ENCODE results near the gene VOPP1.

VOPP1 gene

DNA sequence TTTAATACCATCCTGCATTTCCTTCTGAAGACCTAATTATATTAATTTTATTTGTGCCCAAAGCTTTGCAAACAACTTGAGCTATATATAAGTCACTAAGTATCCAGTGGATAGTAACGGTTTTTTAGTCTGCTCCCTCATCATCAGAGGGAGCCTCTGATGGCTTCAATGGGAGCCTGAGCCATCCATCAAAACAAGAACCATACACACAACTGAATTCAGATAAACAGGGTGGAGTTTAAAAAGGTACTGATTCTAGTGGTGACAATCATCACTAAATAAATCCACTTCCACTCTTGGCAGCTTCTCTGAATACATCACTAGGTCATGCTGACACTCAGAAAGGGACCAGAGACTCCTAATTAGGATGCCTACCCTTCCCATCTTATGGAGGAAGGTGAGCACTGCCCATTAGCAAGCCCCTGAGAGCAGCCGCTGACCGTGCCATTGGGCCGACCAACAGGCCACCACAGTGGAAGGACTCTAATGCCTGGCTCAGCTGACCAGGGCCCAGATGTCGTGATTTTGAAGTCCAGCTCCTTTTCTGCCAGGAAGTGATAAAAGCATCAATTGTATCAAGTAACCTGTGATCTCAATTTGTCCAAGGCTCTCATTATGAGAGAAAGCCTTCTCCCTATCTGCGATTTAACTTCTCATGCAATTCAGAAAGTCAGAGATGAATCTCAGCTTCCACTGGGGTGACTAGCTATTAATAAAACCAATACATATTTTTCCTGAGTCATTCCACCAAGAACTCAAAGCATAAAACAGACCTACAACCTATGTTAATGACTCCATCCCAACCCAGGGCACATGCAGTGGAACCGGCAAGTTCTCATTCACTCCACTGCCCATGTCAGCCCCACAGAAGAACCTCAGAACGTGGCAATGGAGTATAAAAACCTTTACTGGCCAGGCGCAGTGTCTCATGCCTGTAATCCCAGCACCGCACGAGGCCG is 13.1 kb downstream of the VOPP1 start:
- H3K36me3 ChIP-seq (ENCODE audit: control insufficient read depth, insufficient read depth, low read length) = no peaks in the 10 kb centered on the region
- H3K27me3 ChIP-seq (ENCODE audit: control insufficient read depth, insufficient read depth, low read length) = no peaks in the 10 kb centered on the region
- H3K27ac ChIP-seq (ENCODE audit: low read depth, low read length) = no peak overlapping the region
- no peak overlapping the region for H3K4me3 ChIP-seq (ENCODE audit: low read length)
- H3K4me1 ChIP-seq (ENCODE audit: control insufficient read depth, insufficient read depth, low read length) = no peaks in the 10 kb centered on the region
- H3K9ac ChIP-seq (ENCODE audit: low read length) = peak overlapping the region; percentile 3

DNA sequence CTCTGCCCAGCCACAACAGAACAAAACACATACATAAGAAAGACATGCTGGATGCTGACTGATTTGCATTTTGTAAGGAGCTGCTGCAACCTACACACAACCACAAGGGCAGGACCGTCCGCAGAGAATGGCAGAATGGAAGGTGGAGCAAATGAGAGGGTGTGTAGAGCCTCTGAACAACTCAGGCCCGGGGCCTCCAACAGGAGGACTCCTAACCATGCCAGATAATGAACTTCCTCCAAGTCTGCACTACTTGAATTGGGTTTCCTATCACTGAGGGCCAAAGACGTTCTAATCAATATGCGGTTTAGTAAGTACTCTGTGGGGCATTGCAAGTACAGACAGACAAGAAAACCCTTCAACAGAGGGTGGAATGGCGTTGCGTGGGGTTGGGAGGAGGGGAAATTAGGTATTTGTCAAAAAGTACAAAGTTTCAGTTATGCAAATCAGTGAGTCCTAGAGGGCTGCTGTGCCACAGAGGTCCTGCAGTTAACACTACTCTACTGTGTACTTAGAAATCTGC is 14.6 kb downstream of the VOPP1 start:
- no peak overlapping the region for H3K4me3 ChIP-seq (ENCODE audit: low read length)
- H3K27me3 ChIP-seq (ENCODE audit: control insufficient read depth, insufficient read depth, low read length) = no peaks in the 10 kb centered on the region
- no peaks in the 10 kb centered on the region for H3K36me3 ChIP-seq (ENCODE audit: control insufficient read depth, insufficient read depth, low read length)
- H3K27ac ChIP-seq (ENCODE audit: low read depth, low read length) = no peak overlapping the region
- H3K9ac ChIP-seq (ENCODE audit: low read length) = no peak overlapping the region
- H3K4me1 ChIP-seq (ENCODE audit: control insufficient read depth, insufficient read depth, low read length) = no peaks in the 10 kb centered on the region

DNA sequence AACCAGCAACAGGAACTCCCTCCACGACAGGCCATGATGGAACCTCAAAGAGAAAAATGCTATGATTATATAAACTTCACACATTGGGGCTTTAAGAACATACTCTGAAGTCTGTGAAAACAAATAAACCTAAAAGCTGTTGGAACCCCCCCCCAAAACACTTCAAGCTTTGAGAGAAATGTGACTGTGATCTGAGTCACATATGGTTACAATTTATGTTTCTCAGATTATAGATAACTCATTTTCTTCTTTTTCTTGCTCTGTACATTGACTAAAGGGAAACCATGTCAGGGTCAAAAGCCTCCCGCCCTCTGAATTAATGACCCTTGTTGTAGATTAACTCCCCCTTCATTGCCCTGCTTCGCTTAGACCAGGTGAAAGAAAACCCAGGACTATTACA is 15.8 kb downstream of the VOPP1 start:
- H3K36me3 ChIP-seq (ENCODE audit: control insufficient read depth, insufficient read depth, low read length) = no peaks in the 10 kb centered on the region
- no peaks in the 10 kb centered on the region for H3K27me3 ChIP-seq (ENCODE audit: control insufficient read depth, insufficient read depth, low read length)
- H3K27ac ChIP-seq (ENCODE audit: low read depth, low read length) = no peak overlapping the region
- H3K4me1 ChIP-seq (ENCODE audit: control insufficient read depth, insufficient read depth, low read length) = no peaks in the 10 kb centered on the region
- no peak overlapping the region for H3K9ac ChIP-seq (ENCODE audit: low read length)
- H3K4me3 ChIP-seq (ENCODE audit: low read length) = no peak overlapping the region

DNA sequence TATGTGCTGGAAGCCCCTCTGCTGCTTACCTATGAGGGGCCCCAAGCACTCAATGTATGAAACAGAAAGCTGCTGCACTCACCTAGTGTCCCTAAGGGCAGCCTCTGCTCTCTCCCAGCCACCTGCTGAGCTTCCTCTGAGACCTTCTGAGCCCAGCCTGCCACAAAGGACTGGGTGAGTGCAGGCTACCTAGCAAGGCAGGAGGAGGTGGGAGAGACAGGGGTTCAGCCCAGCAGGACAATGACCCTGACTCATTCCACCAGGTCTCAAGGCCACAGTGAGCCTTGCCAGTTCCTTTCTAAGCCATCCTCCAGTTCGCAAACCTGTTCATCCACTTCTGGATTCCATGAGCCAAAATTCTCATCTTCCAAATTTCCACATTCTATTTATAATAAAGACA is 16.3 kb downstream of the VOPP1 start:
- Histone ChIP-seq H3K27ac (ENCODE audit: low read depth, low read length) (no peak overlapping the region), H3K36me3 (ENCODE audit: control insufficient read depth, insufficient read depth, low read length) (no peaks in the 10 kb centered on the region), H3K4me3 (ENCODE audit: low read length) (no peak overlapping the region), H3K9ac (ENCODE audit: low read length) (no peak overlapping the region), H3K27me3 (ENCODE audit: control insufficient read depth, insufficient read depth, low read length) (no peaks in the 10 kb centered on the region), H3K4me1 (ENCODE audit: control insufficient read depth, insufficient read depth, low read length) (no peaks in the 10 kb centered on the region)

GRCh38 chr7:55555160-55555559 is 17.1 kb downstream of the VOPP1 start:
- Histone ChIP-seq H3K36me3 (ENCODE audit: control insufficient read depth, insufficient read depth, low read length) (no peaks in the 10 kb centered on the region), H3K9ac (ENCODE audit: low read length) (no peak overlapping the region), H3K27me3 (ENCODE audit: control insufficient read depth, insufficient read depth, low read length) (no peaks in the 10 kb centered on the region), H3K4me1 (ENCODE audit: control insufficient read depth, insufficient read depth, low read length) (no peaks in the 10 kb centered on the region), H3K4me3 (ENCODE audit: low read length) (no peak overlapping the region), H3K27ac (ENCODE audit: low read depth, low read length) (no peak overlapping the region)

DNA sequence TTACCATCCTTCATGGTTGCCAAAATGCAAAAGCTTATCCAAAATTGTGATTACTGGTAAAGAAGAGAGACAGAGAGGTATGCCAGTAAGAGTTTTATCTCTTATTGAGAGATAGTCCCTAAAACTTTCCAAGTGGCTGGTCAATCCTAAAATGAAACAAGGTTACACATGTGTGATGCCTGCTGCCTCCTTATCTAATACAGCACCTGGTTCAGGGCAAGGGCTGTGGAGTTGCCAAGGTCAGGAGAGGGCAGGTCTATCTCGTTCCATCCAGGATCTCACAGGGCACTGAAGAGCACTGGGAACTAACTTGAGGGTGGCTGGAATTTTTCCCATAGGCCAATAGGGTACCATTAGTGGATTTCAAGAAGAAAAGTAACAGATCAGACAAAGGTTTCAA is 18.3 kb downstream of the VOPP1 start:
- Histone ChIP-seq H3K9ac (ENCODE audit: low read length) (no peak overlapping the region), H3K4me3 (ENCODE audit: low read length) (no peak overlapping the region), H3K4me1 (ENCODE audit: control insufficient read depth, insufficient read depth, low read length) (no peaks in the 10 kb centered on the region), H3K36me3 (ENCODE audit: control insufficient read depth, insufficient read depth, low read length) (no peaks in the 10 kb centered on the region), H3K27me3 (ENCODE audit: control insufficient read depth, insufficient read depth, low read length) (no peaks in the 10 kb centered on the region), H3K27ac (ENCODE audit: low read depth, low read length) (no peak overlapping the region)

GRCh38 chr7:55553024-55553345 is 19.3 kb downstream of the VOPP1 start:
- no peaks in the 10 kb centered on the region for H3K36me3 ChIP-seq (ENCODE audit: control insufficient read depth, insufficient read depth, low read length)
- H3K9ac ChIP-seq (ENCODE audit: low read length) = no peak overlapping the region
- H3K4me1 ChIP-seq (ENCODE audit: control insufficient read depth, insufficient read depth, low read length) = no peaks in the 10 kb centered on the region
- no peak overlapping the region for H3K4me3 ChIP-seq (ENCODE audit: low read length)
- H3K27me3 ChIP-seq (ENCODE audit: control insufficient read depth, insufficient read depth, low read length) = no peaks in the 10 kb centered on the region
- H3K27ac ChIP-seq (ENCODE audit: low read depth, low read length) = no peak overlapping the region

GRCh38 chr7:55552320-55553023 is 19.8 kb downstream of the VOPP1 start:
- peak overlapping the region; percentile 10 for H3K4me3 ChIP-seq (ENCODE audit: low read length)
- H3K4me1 ChIP-seq (ENCODE audit: control insufficient read depth, insufficient read depth, low read length) = no peaks in the 10 kb centered on the region
- no peaks in the 10 kb centered on the region for H3K27me3 ChIP-seq (ENCODE audit: control insufficient read depth, insufficient read depth, low read length)
- no peak overlapping the region for H3K27ac ChIP-seq (ENCODE audit: low read depth, low read length)
- no peak overlapping the region for H3K9ac ChIP-seq (ENCODE audit: low read length)
- H3K36me3 ChIP-seq (ENCODE audit: control insufficient read depth, insufficient read depth, low read length) = no peaks in the 10 kb centered on the region

DNA sequence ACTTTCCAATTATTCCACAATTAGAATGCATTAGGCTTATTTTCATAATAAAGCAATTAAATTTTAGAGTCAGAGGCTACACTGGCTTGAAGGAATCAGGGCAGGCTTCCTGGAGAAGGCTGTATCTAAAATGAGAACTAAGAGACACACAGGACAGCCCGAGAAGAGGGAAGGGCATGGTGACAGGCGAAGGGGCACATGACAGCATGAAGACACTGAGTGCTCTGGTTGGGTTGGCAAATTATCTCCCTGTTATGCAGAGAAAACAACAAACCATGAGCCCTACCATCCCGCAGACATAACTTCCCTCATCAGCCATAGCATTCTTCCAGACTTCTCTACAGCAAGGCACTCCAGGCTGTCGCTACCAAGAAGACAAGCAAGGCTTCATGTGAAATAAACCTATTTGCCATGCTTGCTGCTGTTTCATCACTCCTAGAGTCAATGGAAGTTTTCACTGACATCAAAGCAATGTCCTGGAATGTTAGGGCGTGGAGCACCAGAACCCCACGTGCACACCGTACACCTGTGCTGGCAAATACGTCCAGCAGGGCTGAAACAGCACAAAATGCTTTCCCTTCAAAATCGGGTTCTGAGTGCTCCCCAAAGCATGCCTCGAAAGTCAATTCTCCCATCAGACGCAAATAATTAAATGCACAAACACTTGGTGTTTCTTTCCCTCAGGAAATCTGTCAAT is 21.3 kb downstream of the VOPP1 start:
- no peaks in the 10 kb centered on the region for H3K27me3 ChIP-seq (ENCODE audit: control insufficient read depth, insufficient read depth, low read length)
- H3K27ac ChIP-seq (ENCODE audit: low read depth, low read length) = no peak overlapping the region
- H3K9ac ChIP-seq (ENCODE audit: low read length) = no peak overlapping the region
- peaks cover 7% of the 10 kb centered on the region for H3K4me1 ChIP-seq (ENCODE audit: control insufficient read depth, insufficient read depth, low read length)
- H3K36me3 ChIP-seq (ENCODE audit: control insufficient read depth, insufficient read depth, low read length) = no peaks in the 10 kb centered on the region
- no peak overlapping the region for H3K4me3 ChIP-seq (ENCODE audit: low read length)

DNA sequence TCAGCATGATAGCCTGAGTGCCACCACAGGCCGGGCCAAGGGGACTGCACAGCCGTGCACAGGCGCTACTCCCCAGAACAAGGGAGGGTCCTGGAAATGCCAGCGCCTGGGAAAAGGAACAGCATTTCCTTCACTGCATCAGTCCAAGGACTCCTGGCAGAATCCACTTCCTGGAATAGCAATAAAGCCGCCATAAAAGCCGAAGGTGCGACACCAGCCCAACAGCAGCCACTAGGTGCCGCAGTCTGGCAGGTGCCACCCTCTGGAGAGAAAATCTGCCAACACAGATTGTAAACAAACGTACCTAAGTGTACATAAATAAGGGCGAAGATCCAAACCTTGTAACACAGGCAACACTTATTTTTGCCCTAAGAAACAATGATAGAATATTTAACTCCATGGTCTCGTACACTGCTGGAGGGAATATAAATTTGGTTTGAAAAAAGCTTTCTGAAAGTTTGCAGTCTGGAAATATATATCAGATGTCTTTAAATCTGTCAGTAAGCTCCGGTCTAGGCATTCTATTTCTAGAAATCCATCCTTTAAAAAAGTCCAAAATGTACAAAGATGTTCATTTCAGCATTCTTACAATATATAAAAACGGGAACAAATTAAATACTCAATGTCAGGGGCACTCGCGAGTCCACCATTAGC is 22.2 kb downstream of the VOPP1 start:
- Histone ChIP-seq H3K4me1 (ENCODE audit: control insufficient read depth, insufficient read depth, low read length) (peaks cover 7% of the 10 kb centered on the region), H3K27ac (ENCODE audit: low read depth, low read length) (no peak overlapping the region), H3K4me3 (ENCODE audit: low read length) (no peak overlapping the region), H3K27me3 (ENCODE audit: control insufficient read depth, insufficient read depth, low read length) (no peaks in the 10 kb centered on the region), H3K9ac (ENCODE audit: low read length) (no peak overlapping the region), H3K36me3 (ENCODE audit: control insufficient read depth, insufficient read depth, low read length) (no peaks in the 10 kb centered on the region)

DNA sequence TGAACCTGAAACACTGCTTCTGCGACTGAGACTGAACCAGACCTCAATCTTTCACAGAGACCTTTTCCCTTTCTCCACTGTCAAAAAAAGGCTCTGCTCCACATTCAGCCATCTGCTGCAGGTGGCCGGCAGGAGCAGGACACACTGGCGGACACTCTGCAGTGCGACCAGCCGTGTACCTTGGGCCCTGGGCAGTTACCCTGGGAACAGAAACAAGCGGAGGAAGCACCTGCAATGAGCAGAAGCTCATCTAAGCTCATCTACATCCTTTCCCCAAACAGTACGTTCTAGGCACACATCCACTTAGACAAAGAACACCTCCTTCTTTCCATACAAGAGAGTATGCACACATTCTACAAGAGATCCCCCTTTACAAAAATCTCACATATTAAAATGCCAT is 22.8 kb downstream of the VOPP1 start:
- H3K27ac ChIP-seq (ENCODE audit: low read depth, low read length) = no peak overlapping the region
- no peak overlapping the region for H3K9ac ChIP-seq (ENCODE audit: low read length)
- peaks cover 7% of the 10 kb centered on the region for H3K4me1 ChIP-seq (ENCODE audit: control insufficient read depth, insufficient read depth, low read length)
- no peaks in the 10 kb centered on the region for H3K36me3 ChIP-seq (ENCODE audit: control insufficient read depth, insufficient read depth, low read length)
- no peak overlapping the region for H3K4me3 ChIP-seq (ENCODE audit: low read length)
- no peaks in the 10 kb centered on the region for H3K27me3 ChIP-seq (ENCODE audit: control insufficient read depth, insufficient read depth, low read length)

DNA sequence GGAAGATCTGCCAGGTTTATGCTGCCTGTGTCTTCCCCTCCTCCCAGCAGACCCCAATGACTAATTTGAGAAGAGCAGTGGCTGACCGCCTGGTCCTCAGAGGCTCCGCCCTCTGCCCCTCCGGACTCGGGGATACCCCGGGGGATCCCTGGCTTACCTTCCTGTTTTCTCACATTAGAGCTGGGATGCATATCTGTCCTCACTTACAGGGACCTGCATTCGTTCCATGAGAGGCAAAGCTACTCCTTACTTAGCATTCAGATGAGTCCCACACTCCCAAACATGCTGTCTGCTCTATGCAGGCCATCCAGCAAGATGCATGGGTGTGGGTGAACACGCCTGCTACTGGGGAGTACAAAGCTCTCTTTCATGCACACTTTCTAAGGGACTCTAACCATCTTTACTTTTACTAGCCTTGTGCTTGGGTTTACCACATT is 24.0 kb downstream of the VOPP1 start:
- peaks cover 7% of the 10 kb centered on the region for H3K4me1 ChIP-seq (ENCODE audit: control insufficient read depth, insufficient read depth, low read length)
- no peaks in the 10 kb centered on the region for H3K27me3 ChIP-seq (ENCODE audit: control insufficient read depth, insufficient read depth, low read length)
- no peaks in the 10 kb centered on the region for H3K36me3 ChIP-seq (ENCODE audit: control insufficient read depth, insufficient read depth, low read length)
- no peak overlapping the region for H3K4me3 ChIP-seq (ENCODE audit: low read length)
- H3K27ac ChIP-seq (ENCODE audit: low read depth, low read length) = no peak overlapping the region
- H3K9ac ChIP-seq (ENCODE audit: low read length) = no peak overlapping the region
